Renal pelvis (tissue), 4 donors: Measurements from ENCODE around the gene COX19. TPM values are rescaled to one million over a fixed set of nuclear protein-coding genes. Genes with fewer than 3 reads are reported as not detected.
A peak's percentile ranks its signal among the peaks of the same experiment; 100 is the strongest.
"Not testable (repeated sequence)": the region's sequence is repeated elsewhere in the genome, so short reads cannot be mapped to it uniquely, and the experiment has no call there.

Source experiments
- DNase-seq: peaks from one replicate; pipeline ENCODE4 v3.0.0-alpha.2; 2013
- polyA plus RNA-seq, 3 donors: library from polyadenylated mRNA; unstranded; fragments of 120-200 nt; gene quantifications; one replicate each; pipeline ENCODE4 v1.2.1, GENCODE V29; 2013; ENCODE audit not compliant: insufficient read length in 3 of 3

The COX19 gene
- polyA plus RNA-seq, 3 donors = 10.5 to 17.3 (median 16.3) TPM

GRCh38 chr7:930975-931758 is 44.2 kb downstream of the COX19 start:
- DNase-seq = no peak

- DNase-seq = no peak
These were observed 46.0 kb downstream of the COX19 start for GRCh38 chr7:929311-929711.

GRCh38 chr7:927031-927671 is 48.2 kb downstream of the COX19 start:
- DNase-seq = no peak

- DNase-seq = no peak
These were observed 49.0 kb downstream of the COX19 start for GRCh38 chr7:926061-927030.

DNA sequence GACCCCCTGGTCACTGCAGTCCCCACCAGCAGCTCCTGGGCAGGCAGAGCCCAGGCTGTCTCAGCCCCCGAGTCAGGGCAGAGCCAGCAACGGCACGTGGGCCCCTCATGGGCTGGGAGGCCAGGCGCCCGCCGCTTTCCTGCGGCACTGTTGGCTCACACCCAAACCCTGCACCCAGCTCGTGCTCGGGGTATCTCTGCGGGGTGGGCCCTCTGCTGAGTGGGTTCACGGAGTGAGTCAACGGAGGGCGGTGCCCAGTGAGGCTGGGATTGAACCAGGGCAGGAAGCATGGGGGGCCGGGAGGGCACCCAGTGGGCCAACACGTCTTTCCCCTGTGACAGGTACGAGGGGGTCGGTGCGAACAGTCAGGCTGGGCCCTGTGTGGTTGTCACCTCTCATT is 49.7 kb downstream of the COX19 start:
- DNase-seq = no peak

DNA sequence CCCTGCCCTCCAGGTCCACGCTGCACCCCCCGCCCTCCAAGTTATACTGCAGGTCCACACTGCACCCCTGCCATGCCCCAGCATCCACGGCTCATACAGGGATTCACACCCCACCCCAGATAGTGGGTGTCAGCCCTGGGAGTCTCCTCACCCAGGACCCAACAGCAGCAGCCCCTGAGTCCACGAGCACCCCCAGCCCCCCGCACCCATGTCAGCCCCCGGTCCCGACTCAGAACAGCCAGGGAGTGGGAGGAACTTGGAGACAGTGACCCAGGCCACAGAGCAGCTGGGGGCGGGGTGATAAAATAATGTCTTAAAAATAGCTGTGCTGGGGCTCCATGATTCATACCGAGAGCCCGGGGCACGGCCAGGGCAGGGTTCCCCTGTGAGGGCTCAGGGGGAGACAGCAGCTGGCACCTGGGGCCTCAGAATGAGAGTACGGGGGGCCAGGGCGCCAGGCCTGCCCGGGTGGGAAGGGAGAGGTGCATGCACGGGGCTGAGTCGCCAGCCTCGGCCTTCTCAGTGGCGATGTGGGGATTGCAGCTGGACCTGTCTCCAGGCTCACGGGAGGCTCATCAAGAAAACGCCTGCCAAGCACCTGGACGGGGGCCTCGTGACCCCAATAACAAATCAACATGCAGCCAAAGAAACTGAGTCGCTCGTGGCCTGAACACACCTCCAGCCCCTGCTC is 50.7 kb downstream of the COX19 start:
- no peak for DNase-seq

GRCh38 chr7:924042-924441 is 51.3 kb downstream of the COX19 start:
- not testable (repeated sequence) for DNase-seq

DNA sequence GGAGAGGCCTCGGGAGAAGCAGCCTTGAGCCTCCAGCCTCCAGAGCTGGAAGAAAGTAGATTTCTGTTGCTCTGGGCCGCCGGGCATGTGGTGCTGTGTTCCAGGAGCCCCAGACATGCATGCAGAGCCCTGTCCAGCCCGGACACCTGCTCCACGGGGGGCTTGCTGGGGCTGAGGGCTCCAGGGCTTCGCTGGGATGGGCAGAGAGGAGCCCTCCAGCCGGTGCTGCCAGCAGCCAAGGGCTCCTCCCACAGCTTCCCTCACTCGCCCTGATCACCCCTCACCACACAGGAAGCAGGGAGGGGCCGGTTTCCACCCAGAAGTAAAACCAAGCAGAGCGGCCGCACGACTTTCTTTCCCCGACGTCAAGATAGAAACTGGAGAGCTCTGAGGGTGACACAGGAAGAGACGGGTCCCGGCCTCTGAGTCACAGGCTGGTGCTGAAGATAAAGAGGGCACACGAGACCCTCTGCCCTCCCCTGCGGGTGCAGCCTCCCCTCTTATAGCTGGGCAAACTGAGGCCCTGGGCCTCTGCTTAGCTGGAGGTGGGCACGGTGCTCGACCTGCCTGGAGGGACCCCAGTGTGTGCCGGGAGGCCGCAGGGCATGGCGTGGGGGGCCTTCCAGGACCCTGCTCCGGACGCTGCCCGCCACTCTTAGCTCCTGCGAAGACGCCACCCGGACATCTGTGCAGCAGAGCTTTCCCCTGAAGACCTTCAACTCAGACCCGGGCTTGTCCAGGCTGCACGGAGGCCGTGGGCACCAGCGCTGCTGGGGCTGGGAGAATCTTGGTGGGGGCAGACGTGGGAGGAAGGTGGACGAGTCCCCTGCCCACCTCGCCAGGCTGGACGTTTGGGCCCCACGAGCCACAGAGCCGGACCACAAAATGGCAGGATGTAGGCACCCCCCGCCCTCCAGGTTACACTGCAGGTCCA is 52.0 kb downstream of the COX19 start:
- peak; percentile 67 for DNase-seq

GRCh38 chr7:922334-923107 is 52.8 kb downstream of the COX19 start:
- DNase-seq = no peak

DNA sequence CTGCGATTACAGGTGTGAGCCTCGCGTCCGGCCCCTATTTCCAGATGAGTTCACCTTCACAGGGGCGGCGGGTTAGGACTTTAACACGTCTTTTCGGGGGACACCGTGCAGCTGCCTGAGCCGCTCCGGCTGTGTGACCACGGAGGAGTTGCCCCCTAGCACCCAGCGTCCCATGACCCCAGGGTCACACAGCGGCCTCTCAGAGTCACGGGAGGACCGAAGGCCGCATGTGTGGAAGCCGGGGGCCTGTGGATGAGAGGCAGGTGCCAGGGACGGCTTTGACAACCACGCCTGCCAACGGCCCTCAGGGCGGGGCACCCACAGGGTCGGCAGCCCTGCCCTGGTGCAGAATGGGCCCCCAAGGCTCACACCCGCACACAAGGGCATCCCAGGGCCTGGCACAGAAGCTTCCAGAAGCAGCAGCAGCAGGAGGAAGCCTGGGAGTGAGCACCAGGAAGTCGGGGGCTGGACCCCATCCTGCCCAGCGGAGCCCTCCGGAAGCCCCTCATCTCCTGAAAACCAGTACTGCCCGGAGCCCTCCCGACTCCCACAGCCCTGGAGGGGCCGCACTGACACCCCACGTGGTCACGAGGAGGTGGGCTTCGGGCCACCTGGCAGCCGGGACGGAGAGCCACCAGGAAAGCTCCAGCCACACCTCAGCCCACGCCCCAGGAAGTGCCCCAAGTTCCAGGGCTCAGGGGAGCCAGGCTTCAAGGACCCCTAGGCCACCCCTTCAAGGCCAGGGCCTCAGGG is 53.6 kb downstream of the COX19 start:
- no peak for DNase-seq

DNA sequence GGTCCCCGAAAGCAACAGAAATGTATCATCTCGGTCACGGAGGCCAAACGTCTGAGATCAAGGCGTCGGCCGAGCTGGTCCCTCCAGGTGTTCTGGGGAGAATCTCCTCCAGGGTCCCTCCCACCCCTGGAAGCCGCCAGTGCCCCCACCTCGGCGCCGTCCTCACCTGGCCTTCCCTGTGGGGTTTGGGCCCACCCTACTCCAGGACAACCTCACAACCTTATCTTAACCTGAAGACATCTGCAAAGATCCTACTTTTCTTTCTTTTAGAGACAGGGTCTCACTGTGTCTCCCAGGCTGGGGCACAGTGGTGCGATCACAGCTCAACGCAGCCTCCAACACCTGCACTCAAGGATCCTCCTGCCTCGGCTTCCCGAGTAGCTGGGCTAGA is 54.3 kb downstream of the COX19 start:
- no peak for DNase-seq

GRCh38 chr7:920351-921070 is 54.8 kb downstream of the COX19 start:
- DNase-seq = no peak

- DNase-seq = no peak
These were observed 55.4 kb downstream of the COX19 start for GRCh38 chr7:919924-920341.

- no peak for DNase-seq
These were observed 56.3 kb downstream of the COX19 start for GRCh38 chr7:919114-919442.

- DNase-seq = no peak
These were observed 56.8 kb downstream of the COX19 start for GRCh38 chr7:918441-919113.

- no peak for DNase-seq
These were observed 57.3 kb downstream of the COX19 start for GRCh38 chr7:918118-918425.

- DNase-seq = no peak
These were observed 57.9 kb downstream of the COX19 start for GRCh38 chr7:917255-918117.
